PC-3 (cell line): ENCODE results near the gene TEX28.

Experiments used
- EZH2phosphoT487 ChIP-seq: fragments of 300-600 bp; sonication (generic); IDR thresholded peaks from 2 replicates; pipeline ENCODE4 v1.6.1; 2018; ENCODE audit warnings: mild to moderate bottlenecking, antibody characterized with exemption, low read length, borderline replicate concordance
- TF ChIP-seq, protein P1 (sequence below): fragments of 300-600 bp; sonication (generic); conservative IDR thresholded peaks from 2 replicates; pipeline ENCODE4 v1.5.1; 2017; ENCODE audit warnings: antibody characterized with exemption, low read depth, mild to moderate bottlenecking, low read length

DNA sequence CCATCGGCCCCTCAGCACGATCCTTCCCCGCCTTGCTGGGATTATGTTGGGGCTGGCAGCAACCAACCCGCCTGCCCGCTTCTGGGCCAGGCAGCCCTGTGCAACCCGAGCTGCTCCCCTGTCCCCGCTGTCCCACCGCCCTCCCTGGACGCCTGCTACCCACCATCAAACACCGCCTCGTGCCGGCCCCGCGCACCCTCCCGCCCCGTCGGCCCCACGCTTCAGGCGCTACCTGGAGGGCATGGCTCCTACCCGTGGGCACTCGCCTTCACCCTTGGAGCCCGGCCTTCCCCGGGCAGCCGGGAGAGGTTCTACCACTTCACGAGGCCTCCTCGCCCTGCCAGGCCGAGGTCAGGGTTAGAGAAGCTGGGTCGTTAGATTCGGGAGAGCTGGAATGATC is 37.6 kb upstream of the TEX28 start:
- TF ChIP-seq, protein P1, sequence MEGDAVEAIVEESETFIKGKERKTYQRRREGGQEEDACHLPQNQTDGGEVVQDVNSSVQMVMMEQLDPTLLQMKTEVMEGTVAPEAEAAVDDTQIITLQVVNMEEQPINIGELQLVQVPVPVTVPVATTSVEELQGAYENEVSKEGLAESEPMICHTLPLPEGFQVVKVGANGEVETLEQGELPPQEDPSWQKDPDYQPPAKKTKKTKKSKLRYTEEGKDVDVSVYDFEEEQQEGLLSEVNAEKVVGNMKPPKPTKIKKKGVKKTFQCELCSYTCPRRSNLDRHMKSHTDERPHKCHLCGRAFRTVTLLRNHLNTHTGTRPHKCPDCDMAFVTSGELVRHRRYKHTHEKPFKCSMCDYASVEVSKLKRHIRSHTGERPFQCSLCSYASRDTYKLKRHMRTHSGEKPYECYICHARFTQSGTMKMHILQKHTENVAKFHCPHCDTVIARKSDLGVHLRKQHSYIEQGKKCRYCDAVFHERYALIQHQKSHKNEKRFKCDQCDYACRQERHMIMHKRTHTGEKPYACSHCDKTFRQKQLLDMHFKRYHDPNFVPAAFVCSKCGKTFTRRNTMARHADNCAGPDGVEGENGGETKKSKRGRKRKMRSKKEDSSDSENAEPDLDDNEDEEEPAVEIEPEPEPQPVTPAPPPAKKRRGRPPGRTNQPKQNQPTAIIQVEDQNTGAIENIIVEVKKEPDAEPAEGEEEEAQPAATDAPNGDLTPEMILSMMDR = no peak
- TF ChIP-seq EZH2phosphoT487 = no peak
